HG02623 (cell line): Measurements from ENCODE around the gene SPEM1.

Experiments used
- ATAC-seq: cut with Tn5 transposase; IDR thresholded peaks from one replicate; pipeline ENCODE4 v1.9.1; 2021; ENCODE audit warnings: moderate library complexity; ENCODE audit not compliant: unreplicated experiment

SPEM1 gene

GRCh38 chr17:7419819-7420610, at the start of gene SPEM1:
Gene SPEM1 (plus strand): TSS chr17:7420324. CDS start chr17:7420385, 61 bp downstream.
- ATAC-seq, result no peak

GRCh38 chr17:7370853-7371252, 49.3 kb upstream of the SPEM1 start:
- no peak for ATAC-seq

- no peak for ATAC-seq
Measured at GRCh38 chr17:7374353-7374752, 45.8 kb upstream of the SPEM1 start.

GRCh38 chr17:7379134-7379533, 41.0 kb upstream of the SPEM1 start:
- no peak for ATAC-seq

- ATAC-seq, result no peak
Measured at GRCh38 chr17:7380321-7380720, 39.8 kb upstream of the SPEM1 start.

GRCh38 chr17:7380855-7381683, 39.1 kb upstream of the SPEM1 start, which contains the start of gene TNK1:
Gene TNK1 (plus strand): TSS chr17:7381089. CDS start chr17:7382927, 1,838 bp downstream.
- no peak for ATAC-seq

- no peak for ATAC-seq
Measured at GRCh38 chr17:7382901-7383300, 37.2 kb upstream of the SPEM1 start.

GRCh38 chr17:7383371-7383741, 36.8 kb upstream of the SPEM1 start:
- ATAC-seq, result no peak

GRCh38 chr17:7383742-7384488, 36.2 kb upstream of the SPEM1 start:
- peak; percentile 70 for ATAC-seq

GRCh38 chr17:7384489-7385081, 35.5 kb upstream of the SPEM1 start:
- no peak for ATAC-seq

- ATAC-seq, result no peak
Measured at GRCh38 chr17:7388856-7389255, 31.3 kb upstream of the SPEM1 start.

- no peak for ATAC-seq
Measured at GRCh38 chr17:7389924-7390910, 29.9 kb upstream of the SPEM1 start.

- ATAC-seq, result no peak
Measured at GRCh38 chr17:7391307-7391706, 28.8 kb upstream of the SPEM1 start.

- no peak for ATAC-seq
Measured at GRCh38 chr17:7392696-7393612, 27.2 kb upstream of the SPEM1 start.

- ATAC-seq, result peak; percentile 43
Measured at GRCh38 chr17:7393613-7394451, 26.3 kb upstream of the SPEM1 start.

- peak; percentile 58 for ATAC-seq
Measured at GRCh38 chr17:7394452-7395191, 25.5 kb upstream of the SPEM1 start, which contains the start of gene PLSCR3. Gene PLSCR3 (minus strand): TSS chr17:7394525. CDS start chr17:7394110, 415 bp downstream.

GRCh38 chr17:7396147-7396546, 24.0 kb upstream of the SPEM1 start:
- no peak for ATAC-seq
